Fibroblast of peridontal ligament (primary cell): ENCODE data around the gene ST3GAL4.
A peak's percentile ranks its signal among the peaks of the same experiment; 100 is the strongest.

Source experiments
- DNase-seq: peaks from one replicate; pipeline ENCODE4 v3.0.0-alpha.2; 2010; ENCODE audit errors: extremely low read depth

ST3GAL4 gene

DNA sequence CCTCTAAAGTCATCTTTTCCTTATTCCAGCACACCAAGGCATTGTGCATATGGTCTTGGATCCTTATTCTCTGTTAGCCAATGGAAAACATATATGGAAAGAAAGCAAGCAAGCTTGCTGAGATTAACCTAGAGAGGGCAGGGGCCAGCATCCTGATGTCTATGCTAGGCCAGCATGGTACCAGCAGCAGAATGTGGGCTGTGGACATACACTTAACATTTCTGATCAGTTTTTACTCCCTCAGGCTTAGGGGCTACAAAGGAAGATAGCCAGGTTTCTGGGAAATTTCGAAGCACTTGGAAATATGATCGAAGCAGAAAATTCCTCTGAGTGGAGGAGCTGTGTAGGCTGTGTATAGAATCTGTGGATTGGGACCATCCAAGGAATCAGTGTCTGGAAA is 67.0 kb downstream of the ST3GAL4 start:
- DNase-seq: no peak

DNA sequence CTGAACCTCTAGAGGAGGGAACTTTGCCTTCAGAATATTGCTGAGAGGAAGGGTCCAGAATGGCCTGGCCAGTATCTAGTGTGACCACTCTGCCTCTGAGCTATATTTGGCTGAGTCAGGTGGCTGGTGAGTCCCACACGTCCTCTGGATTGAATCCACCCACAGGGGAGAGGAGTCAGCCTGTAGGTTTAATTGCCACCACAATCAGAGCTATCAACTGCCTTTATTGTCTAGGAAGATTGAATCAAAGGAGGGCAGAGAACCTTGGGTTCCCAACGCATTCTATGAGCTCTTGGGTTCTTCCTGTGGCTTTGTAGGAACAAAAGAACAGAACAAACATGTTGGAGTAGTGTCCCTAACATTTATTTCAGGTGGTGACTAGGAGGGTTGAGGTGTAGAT is 67.7 kb downstream of the ST3GAL4 start:
- DNase-seq: no peak

DNA sequence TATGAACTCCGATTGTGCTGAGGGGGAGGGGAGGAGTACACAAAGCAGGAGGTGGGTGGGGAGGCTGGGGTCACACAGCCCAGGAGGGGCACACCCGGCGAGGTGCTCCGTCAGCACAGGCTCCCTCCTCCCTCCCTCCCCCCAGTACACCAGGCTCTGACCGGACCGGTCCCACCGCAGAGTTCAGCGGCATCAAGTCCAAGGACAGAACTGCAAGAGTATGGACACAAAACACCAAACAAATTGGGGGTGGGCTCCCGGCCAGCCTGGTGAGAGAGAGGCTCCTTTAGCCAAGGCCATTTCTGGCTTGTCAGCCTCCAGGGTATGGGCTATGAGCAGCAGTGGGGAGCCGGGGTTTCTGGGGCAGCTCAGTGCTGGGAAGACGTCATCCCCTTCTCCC is 68.3 kb downstream of the ST3GAL4 start:
- DNase-seq: no peak

DNA sequence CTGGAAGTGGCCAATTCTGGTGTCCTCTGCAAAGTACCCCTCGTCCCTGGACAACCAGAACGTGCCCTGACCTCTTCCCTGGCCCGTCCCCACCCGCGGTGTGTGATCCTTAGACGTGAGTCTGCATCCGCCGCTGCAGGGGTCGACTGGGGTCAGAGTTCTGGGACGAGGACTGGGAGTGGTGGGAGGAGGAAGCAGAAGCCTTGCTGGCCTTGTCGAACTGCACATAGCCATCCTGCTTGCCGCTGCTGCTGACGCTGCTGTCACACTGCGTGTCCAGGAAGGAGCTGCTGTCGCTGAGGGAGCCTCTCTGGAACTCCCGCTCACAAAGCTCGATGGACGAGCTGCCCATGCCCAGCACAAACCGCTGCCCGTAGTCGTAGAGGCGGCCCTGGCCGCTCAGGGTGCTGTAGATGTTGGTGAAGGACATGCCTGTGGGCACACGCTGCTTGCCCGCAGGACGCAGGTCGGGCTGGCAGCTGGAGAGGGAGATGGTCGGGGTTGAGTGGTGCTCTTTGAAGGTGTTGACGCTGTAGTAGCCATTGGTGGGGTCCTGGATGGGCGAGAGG is 69.1 kb downstream of the ST3GAL4 start:
- DNase-seq: no peak

DNA sequence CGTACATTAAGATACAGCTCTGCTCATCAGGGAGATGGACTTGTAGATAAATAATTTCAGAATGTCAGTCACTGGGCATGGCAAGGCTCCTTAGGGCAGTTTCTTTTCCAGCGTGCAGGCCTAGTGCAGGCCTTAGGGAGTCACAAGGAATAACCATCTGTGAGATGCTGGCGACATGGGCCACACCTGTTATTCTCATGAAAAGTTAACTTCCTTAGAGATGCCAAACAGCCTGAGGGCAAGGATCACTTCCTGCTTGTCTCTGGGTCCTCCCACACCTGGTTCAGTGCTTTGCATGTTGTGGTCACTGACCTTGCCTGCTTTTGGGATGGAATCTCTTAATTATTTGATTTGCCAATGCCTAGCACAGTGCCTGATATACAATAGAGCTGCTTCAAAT is 70.6 kb downstream of the ST3GAL4 start:
- DNase-seq: no peak

DNA sequence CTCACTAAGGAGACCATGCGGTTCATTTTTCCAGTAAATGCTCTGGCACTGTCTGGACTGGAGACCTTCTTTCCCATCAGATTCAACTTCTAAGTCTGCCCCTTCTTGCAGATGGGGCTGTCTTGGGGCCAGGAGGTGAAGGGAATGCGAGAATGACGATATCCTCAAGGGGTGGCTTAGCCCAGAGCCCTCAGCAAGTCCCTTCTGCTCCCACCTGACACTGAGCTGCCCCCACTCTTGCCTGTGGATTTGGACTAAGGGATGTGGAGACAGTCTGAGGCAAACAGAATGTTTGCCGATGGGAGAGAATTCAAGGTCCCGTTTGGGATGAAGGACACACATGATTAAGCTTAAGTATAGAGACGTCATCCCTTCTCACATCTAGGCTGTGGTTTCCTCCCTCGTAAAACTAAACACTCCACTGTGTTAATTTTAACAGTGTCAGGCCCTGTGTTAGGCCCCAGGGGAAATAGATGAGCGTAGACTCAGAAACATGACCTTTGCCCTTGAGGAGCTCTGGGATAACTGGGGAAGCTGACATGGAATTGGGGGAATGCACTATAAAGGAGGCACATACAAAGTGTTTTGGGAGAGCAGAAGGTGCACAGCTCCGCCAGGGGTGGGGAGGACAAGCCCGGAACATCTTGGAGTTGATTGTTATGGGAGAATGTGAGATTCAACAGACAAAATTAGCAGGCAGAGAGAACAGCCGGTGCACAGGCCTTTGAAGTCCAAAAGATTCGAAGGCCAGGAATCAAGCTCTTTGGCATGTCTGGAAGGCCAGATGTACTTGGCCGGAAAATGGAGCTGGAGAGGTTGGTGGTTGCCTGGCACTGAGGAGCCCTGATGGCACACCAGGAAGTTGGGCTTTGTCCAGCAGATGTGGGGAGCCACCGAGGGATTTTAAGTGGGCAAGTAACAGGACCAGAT is 71.6 kb downstream of the ST3GAL4 start:
- no peak for DNase-seq

DNA sequence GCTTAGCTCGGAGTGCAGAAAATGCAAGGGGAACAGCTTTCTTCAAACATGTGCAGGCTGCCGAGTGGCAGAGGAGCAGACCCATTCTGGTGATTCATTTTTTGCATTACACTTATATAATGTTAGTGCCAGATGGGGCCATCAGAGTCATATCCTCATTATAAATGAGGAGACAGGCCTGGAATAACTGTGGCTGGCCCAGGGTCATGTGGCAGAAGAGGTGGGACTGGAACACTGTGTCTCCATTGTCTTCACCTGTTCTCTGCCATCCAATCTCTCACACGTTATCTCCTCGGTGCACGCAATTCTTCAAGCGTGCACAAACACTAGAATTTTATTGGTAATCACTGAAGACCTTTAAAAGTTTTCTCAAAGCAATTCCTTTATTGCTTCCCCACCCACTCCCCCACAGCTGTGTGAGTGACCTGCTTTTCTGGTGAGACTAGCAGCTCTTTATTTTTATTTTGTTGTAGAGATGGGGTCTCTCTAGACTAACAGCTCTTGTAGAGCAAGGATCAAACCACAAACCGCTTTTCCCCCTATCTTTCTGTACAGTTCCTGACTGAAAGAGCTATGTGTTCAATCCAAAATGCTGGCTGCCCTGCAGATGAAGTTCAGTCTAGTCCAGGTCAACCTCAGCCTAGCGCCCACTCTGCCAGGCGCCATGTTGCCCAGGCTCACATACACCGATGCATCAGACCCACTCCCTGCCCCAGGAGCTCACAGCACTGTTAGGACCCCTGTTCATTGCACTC is 75.3 kb downstream of the ST3GAL4 start:
- DNase-seq: no peak

DNA sequence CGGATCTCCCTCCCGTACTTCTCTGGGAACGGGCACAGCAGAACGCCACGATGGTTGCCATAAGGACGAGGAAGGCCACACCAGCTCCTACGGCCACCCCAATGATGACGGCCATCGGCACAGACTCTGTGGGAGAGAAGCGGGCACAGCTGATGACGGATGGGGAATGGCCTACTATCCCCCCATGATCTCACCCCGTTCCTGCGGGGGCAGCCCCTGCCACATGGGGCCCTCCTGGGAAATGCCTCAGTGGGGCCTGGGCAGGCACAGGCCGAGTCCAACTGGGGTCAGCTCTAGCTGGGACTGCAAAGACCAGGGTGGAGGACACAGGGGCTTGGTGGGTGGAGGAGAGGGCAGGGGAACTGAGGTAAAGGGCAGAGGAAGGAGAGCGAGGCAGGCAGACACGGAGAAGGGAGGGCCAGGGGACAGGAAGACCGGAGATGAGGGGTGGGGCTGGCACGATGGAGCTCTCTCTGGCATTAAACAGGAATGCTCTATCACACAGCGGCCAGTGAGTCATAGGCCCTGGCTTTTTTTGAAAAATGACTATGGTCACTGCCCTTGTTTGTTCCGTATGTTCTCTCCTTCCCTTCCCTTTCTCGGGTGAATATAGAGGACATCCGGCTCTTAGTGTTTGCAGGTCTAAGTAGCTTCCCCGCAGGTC is 76.0 kb downstream of the ST3GAL4 start:
- DNase-seq: peak; percentile 41

DNA sequence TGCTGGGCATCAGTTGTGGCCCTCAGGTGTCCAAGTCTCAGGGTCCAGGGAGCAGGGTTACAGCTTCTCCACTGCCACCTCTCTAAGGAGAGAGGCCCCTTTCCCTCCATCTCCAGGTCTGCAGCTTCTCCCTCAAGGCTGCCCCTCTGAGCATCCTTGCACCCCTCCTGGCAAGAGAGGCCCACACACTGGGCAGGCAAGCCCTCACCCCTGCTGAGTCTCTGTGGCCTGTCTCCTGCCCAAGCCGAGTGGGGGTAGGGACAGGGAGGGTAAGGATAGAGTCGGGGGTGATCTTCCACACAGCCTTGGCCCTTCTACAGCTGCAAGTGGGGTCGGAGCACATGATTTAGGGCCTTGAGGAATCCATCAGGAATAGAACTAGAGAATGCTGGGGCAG is 76.6 kb downstream of the ST3GAL4 start:
- no peak for DNase-seq

DNA sequence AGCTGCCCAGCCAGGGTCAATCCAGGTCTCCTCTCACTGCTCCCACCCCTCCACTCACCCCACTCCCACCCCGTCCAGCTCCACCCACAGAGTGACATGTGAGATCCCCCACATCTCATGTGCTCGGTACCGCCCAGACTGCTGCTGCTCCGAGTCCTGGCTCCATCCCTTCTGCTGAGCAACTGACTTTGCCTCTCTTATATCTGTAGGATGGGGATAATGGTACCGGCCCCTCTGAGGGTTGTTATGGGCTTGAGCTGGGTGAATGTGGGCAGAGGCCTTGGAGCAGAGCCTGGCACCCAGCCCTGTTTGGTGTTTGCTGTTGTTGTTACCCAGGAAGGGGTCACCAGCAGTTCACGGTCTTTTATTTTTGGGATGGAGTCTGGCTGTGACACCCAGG is 77.0 kb downstream of the ST3GAL4 start:
- no peak for DNase-seq

DNA sequence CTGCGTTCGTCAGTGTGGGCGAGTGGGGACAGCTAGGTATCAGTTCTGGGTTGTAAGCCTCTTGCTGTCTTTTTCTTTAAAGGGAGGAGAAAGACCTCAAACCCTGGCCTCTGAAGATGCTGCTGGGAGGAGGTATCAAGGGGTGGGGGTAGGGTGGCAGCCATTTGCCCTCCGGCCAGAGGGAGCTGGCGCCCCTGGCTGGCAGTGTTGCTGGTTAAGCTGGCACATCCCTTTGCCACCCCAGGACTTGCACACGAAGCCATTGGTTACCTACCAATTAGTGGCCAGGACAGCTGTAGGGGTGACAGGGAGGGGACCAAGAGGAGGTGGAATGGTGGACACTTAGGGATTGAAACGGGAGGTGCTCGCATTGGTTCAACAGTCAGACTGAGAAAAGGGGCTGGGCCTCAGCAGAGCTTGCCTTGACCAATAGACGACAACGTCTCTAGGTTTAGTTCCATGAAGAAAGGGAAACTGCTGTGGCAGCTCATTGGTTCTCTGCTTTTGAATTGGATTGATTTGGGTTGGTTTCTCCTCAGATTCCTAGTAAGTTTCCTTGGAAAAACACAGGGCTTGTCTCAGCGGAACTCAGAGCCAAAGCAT is 77.9 kb downstream of the ST3GAL4 start:
- no peak for DNase-seq

DNA sequence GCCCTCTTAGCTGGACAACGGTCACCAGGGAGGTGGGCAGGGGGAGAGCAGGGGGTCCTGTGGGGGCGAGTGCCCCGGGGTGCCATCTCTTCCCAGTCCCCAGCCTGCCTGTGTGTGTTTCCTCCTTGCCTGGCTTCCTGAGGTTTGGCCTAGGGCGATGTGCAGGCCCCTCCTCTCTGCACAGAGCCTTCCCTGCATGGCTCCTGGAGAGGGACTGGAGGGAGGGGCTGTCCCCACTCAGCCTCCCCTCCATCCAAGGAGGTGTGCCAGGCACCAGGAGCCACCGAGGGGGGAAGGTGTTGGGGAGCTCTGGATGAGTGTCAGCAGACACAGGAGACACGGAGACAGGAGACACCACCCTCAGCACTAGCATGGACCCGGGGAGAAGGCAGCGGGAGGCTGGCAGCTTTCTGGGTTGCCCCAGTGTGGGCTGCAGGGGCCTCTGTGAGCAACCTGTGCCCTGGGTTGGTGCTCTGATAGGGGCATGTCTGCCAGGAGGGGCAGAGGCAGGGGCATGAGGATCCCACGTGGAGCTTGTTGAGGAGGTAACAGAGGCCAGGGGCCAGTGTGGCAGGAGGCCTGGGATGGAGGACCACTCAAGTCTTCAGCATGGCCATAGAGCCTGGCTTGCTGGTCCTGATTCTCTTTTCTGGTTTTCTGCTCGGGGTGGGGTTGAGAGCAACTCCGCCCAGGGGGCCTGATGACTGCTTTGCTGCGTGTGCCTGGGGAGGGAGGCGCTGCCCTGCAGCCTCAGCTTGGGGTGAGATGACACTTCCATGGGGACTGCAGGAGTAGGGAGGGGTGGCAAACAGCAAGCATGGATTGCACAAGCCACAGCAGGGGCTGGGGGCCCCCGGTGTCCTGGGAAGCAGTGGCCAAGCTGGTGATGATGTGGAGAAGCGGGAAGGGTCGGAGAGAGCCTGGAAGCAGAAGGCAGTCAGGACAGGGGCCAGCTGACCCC is 78.8 kb downstream of the ST3GAL4 start:
- no peak for DNase-seq

DNA sequence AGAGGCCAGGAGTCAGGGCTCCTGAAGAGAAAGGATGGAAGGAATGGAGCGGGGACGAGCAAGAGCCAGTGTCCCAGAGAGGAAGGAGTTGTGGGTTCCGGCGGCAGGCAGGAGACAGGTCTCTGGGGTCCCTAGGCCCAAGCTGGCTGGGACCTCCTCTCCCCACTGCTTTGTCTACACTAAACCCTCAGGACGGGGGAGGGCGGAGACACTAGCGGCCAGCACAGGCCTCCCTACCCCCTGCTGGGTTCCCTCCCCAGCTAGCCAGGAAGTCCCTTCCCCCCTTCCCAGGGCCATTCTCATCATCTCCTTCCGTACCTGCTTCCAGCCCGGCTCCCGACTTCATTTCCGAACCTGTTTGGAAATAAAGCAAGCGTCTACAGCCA is 79.5 kb downstream of the ST3GAL4 start:
- DNase-seq: no peak

DNA sequence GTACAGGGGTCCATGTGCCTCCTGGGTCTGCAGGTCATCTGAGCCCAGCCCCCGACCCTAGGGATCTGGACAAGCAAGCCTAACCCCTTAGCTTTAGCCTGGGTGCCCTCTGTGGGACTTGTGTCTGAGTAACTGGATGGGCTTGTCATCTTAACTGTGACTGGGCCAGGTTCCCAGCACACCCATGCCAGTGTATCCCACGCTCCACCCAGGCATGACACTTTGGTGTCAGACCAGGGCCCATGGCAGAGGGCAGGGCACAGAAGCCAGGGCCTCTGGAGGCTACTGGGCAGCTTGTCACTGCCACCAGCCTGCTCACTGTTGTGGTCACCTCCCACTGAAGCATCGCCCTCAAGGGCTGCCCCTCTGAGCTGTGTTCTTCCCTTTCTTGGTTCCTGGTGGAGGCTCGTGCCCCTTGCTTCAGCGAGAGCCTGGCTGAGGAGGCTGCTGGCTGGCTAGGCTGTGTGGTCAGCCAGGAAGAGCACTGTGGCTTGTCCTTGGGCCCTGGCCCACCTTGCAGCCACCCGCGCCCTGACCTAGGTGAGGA is 80.8 kb downstream of the ST3GAL4 start:
- DNase-seq: no peak

DNA sequence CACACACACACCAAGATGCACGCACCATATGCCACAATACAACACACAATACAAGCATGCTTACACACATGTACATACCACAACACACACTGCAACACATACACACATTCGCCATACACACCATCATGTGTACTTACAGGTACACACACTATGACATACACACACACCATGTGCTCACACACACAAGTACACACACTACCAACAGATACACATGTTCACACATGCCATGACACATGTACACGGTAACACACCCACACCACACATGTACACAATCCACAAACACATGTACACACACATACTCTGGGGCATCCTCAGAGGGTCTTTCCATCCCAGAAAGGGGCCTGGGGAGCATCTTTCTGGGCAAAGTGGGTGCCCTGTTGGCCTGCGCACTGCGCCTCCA is 82.2 kb downstream of the ST3GAL4 start:
- DNase-seq: no peak

DNA sequence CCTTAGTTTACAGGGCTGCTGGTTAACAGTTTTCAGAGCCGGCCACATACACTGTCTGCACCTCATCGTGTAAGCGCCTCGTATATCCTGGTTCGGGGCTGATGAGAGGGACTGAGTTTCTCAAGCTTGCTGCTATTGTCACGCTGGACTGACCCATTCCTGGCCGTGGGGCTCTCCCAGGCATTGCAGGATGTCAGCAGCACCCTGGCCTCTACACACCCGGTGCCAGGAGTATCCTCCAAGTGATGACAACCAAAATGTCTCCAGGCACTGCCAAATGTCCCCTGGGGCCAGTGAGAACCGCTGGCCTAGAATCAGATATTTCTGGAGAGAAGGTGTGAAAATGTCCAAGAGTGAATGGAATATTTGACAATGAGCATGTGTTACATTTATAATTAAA is 82.8 kb downstream of the ST3GAL4 start:
- no peak for DNase-seq

DNA sequence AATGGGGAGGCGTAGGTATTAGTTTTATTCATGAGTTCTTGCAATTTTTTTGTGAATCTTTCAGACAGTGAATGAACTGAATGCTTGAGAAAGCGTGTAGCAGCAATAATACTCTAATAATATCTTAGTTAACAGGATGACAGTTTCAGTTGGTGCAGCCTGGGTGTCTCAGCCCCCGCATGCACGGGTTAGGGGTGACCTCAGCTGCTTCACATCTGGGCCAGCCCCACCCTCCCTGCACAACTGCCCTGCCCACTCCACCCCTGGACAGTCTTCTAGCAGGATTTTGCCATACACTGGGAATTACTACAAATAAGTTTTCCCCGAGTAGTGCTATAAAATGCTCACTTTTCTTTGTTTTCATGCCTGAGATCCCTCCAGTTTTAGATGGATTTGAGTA is 83.2 kb downstream of the ST3GAL4 start:
- DNase-seq: no peak

DNA sequence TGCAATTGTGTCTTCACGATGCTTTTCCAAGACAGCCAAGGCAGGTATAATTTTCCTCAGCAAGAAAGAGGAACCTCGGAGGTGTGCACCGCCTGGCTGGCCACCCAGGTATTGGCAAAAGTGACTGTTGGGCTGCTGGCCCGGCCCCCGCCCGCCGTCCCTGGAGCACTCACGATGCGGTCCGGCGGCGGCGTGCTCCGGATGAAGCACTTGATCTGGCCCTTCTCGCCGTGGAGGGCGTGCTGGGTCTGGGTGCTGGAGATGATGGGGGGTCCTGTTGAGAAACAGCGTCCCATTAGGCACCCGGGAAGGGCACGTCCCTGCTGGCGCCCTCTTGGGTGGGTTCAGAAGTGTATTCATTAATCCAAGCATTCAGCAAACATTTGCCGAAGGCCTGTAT is 84.8 kb downstream of the ST3GAL4 start:
- no peak for DNase-seq

DNA sequence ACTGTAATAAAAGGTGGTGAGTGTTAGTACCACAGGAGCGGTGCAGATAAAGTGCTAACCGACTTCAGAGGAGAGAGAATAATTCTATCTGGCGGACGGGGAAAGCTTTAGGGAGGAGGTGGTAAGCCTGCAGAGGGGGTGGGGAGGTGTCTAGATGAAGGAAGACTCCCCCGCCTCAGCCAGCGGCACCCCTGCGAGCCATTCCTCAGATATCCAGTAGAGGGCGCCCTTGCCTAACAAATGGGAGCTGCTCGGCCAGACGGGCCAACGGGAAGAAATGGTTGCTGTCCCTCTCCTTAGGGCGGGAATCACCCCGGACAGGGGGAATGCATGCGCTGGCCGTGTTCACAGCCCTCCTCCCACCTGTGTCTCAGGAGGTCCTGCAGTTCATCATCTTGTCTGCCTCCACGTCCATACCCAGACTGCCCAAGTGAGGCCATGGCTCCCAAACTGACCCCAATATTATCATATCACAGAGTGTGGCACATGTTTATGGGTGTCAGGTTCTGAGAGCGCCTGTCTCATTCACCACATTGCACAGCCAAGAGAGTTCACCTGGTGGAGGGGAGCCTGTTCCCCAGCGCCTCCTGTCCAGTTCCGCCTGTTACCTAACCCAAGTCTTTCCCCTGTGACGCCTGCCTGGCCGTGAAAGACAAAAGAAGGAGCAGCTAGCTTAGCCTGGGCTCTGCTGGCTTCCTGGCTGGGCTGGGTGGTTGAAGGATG is 85.5 kb downstream of the ST3GAL4 start:
- DNase-seq: peak; percentile 66

DNA sequence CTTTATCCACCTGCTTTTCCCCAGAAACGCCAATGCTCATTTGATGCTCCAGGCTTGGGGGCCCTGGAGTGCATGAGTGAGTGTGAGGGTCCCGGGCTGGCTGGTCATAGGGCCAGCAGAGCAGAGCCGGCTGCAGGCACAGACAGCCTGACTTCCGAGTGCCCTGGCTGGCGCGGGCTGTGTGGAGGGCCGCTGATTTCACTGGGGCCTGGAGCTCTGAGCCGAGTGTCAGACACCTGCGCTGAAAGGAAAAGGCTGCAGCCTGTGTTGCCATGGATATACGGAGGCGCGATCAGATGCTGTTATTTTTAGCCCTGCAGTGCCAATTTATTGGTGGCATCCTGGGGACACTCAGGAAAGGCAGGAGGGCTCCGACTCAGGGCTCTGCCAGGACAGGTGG is 87.6 kb downstream of the ST3GAL4 start:
- no peak for DNase-seq
